ENCODE results near the gene SH3RF3. TPM values are rescaled to one million over a fixed set of nuclear protein-coding genes. Genes with fewer than 3 reads are reported as not detected.

The SH3RF3 gene
- total RNA-seq, 1 donor from 2014 or later = under 0.01 TPM

DNA sequence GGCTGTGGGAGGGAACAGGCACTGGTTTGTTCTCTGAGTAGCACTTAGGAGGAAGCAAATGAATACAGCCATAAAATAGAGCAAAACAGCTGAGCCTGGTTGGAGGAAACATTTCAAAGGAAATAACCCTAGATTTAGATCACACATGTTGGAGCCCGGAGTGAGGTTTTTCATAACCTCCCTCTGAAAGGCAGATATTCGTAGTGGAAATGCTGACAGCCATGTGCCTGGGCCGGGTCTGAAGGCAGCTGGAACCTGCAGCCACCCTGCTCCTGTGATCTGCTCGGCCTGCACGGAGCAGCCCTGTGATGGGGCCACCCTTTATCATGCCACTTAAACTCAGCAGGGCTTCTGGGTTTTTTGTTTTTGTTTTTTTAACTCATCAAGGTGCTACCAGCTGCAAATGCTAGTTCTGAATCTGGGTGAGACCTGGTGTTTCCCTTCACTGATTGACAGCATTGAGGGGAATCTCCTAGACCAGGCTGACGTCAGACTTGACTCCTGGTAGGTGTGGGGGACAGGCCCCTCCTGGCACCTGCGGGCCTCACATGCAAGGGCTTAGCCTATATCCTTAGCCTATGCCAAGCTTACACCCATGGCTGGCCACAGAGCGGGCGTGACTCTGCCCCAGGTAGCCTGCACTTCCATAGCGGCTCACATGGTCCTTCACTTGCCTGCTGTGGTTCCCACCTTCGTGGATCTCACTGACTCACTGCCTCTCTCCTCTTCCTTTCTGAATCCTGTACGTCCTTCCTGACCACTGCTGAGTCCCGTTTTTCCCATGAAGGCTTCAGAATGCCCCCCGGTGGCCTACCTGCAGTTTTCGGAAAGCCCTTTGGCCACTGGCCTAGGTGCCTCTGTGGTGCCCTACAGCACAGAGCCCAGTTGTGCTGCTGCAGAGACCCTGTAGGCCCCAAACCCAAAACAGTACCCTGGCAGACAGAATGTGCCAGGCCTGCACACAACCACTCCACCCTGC, 267.5 kb downstream of the SH3RF3 start:
- no peak overlapping the region for H3K4me3 ChIP-seq (ENCODE audit: low read depth, low read length)
- no peaks in the 10 kb centered on the region for H3K36me3 ChIP-seq (ENCODE audit: control insufficient read depth, insufficient read depth, low read length)
- TF ChIP-seq, protein P1, sequence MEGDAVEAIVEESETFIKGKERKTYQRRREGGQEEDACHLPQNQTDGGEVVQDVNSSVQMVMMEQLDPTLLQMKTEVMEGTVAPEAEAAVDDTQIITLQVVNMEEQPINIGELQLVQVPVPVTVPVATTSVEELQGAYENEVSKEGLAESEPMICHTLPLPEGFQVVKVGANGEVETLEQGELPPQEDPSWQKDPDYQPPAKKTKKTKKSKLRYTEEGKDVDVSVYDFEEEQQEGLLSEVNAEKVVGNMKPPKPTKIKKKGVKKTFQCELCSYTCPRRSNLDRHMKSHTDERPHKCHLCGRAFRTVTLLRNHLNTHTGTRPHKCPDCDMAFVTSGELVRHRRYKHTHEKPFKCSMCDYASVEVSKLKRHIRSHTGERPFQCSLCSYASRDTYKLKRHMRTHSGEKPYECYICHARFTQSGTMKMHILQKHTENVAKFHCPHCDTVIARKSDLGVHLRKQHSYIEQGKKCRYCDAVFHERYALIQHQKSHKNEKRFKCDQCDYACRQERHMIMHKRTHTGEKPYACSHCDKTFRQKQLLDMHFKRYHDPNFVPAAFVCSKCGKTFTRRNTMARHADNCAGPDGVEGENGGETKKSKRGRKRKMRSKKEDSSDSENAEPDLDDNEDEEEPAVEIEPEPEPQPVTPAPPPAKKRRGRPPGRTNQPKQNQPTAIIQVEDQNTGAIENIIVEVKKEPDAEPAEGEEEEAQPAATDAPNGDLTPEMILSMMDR (IDR thresholded peaks at IDR 0.05; ENCODE audit: insufficient read depth, low read length, severe bottlenecking) = no peak
- no peak for DNase-seq (ENCODE audit: low read depth)
- FAIRE-seq = no peak
- peaks cover 4% of the 10 kb centered on the region for H3K27me3 ChIP-seq (ENCODE audit: control insufficient read depth, insufficient read depth, low read length)

DNA sequence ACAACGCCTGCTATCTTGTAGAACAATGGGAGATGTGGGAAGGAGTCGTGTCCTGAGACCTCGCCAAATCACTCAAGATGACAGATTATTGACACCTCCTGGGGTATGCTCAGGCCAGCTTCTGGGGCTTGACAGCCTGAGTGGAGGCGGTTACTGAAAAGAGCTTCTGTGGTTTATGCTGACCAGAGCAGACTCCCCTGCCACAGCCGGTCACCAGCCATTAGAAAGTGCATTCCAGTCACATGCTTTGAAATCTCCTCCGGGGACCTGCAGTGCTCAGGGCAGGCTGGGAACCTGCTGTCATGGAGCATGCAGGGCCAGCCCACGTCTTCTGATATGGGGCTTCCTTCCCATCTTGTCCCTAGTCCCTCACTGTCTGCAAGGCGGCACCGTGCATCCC, 268.9 kb downstream of the SH3RF3 start:
- DNase-seq (ENCODE audit: low read depth) = no peak
- Histone ChIP-seq H3K4me3 (ENCODE audit: low read depth, low read length) (no peak overlapping the region), H3K27me3 (ENCODE audit: control insufficient read depth, insufficient read depth, low read length) (peaks cover 4% of the 10 kb centered on the region), H3K36me3 (ENCODE audit: control insufficient read depth, insufficient read depth, low read length) (no peaks in the 10 kb centered on the region)
- TF ChIP-seq, protein P1 (IDR thresholded peaks at IDR 0.05; ENCODE audit: insufficient read depth, low read length, severe bottlenecking) = no peak
- FAIRE-seq = no peak

DNA sequence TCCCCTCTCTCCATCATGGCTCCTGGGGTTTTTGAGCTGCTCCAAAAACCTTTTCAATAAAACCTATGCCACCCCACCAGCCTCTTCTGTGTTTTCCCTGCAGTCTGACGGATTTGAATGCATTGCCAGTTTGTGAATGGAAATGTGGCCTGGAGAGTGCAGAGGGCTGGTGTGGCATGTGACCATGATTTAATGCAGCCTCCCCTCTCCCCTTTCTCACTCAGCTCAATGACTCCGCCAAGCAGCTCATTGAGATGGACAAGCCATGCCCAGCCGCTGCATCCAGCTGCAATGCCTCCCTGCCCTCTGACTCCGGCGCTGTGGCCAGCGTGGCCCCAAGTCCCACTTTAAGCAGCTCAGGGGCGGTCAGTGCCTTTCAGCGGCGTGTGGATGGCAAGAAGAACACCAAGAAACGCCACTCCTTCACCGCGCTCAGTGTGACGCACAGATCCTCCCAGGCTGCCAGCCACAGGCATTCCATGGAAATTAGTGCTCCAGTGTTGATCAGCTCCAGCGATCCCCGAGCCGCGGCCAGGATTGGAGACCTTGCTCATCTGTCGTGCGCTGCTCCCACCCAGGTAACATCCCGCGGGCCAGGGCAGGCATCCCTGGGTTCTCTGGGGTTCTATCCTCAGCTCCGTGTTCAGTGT, 269.5 kb downstream of the SH3RF3 start:
- H3K36me3 ChIP-seq (ENCODE audit: control insufficient read depth, insufficient read depth, low read length) = no peaks in the 10 kb centered on the region
- H3K4me3 ChIP-seq (ENCODE audit: low read depth, low read length) = no peak overlapping the region
- no peak for DNase-seq (ENCODE audit: low read depth)
- FAIRE-seq = no peak
- TF ChIP-seq, protein P1 (IDR thresholded peaks at IDR 0.05; ENCODE audit: insufficient read depth, low read length, severe bottlenecking) = no peak
- H3K27me3 ChIP-seq (ENCODE audit: control insufficient read depth, insufficient read depth, low read length) = peaks cover 2% of the 10 kb centered on the region

DNA sequence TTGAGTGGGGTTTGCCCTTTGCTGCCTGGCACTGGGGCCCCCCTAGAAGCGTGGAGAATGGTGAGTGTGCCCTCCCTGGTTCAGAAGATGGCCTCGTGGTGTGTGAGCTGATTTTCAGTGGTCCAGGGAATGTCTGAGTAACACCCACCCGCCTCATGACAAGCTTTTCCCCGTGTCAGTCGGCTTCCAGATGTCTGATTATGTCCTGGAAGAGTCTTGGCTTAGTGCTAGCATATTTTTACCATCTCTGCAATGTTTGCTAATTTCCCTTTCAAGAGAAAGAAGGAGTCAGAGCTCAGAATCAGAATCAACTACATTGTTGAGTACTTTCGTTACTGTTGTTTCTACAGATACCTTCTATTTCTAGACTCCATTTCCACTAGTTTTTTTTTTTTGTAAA, 270.1 kb downstream of the SH3RF3 start:
- DNase-seq (ENCODE audit: low read depth) (no peak), FAIRE-seq (peak; percentile 7)
- TF ChIP-seq, protein P1 (IDR thresholded peaks at IDR 0.05; ENCODE audit: insufficient read depth, low read length, severe bottlenecking) = no peak
- H3K36me3 ChIP-seq (ENCODE audit: control insufficient read depth, insufficient read depth, low read length) = no peaks in the 10 kb centered on the region
- H3K4me3 ChIP-seq (ENCODE audit: low read depth, low read length) = no peak overlapping the region
- H3K27me3 ChIP-seq (ENCODE audit: control insufficient read depth, insufficient read depth, low read length) = peaks cover 2% of the 10 kb centered on the region

DNA sequence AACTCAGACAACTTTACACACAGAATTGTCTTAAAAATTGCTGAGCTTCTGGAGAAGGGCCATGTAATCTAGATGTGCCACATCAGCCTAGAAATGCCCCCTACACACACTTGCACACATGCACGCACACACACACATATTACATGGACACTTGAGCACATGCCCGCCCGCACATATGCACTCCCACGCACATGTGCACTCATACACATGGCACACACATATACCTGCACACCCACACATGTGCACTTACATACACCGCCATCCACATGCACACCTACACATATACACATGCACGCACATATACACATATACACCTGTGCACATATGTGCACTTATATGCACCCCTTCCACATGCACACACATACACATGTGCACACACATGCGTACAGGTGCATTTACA, 271.1 kb downstream of the SH3RF3 start:
- Histone ChIP-seq H3K36me3 (ENCODE audit: control insufficient read depth, insufficient read depth, low read length) (no peaks in the 10 kb centered on the region), H3K27me3 (ENCODE audit: control insufficient read depth, insufficient read depth, low read length) (peaks cover 3% of the 10 kb centered on the region), H3K4me3 (ENCODE audit: low read depth, low read length) (no peak overlapping the region)
- FAIRE-seq = peak; percentile 79
- DNase-seq (ENCODE audit: low read depth) = no peak
- TF ChIP-seq, protein P1 (IDR thresholded peaks at IDR 0.05; ENCODE audit: insufficient read depth, low read length, severe bottlenecking) = no peak

Data from bronchial epithelial cell (primary cell).